K562 (cell line): ENCODE measurements around the gene MRPL30. TPM values are rescaled to one million over a fixed set of nuclear protein-coding genes. Genes with fewer than 3 reads are reported as not detected.

Experiments
- ARID4B ChIP-seq: sonication (generic); formaldehyde crosslinking; IDR thresholded peaks from 2 replicates; pipeline ENCODE4 v1.8.0; 2022; ENCODE audit warnings: mild to moderate bottlenecking, missing genetic modification reagents
- BDP1 ChIP-seq: IDR thresholded peaks from 3 replicates; pipeline ENCODE4 v1.6.1; 2011; ENCODE audit not compliant: insufficient read length, insufficient read depth
- COPS2 ChIP-seq: fragments of 450-650 bp; conservative IDR thresholded peaks from 2 replicates; pipeline ENCODE4 v1.6.1; 2016; ENCODE audit warnings: mild to moderate bottlenecking, moderate library complexity
- MAFG ChIP-seq: fragments of 450-650 bp; conservative IDR thresholded peaks from 2 replicates; pipeline ENCODE4 v1.6.1; 2016; ENCODE audit warnings: missing genetic modification characterization, missing compliant biosample characterization
- MCM5 ChIP-seq: fragments of 450-650 bp; IDR thresholded peaks from 2 replicates; pipeline ENCODE4 v1.6.1; 2016; ENCODE audit warnings: low read depth
- MLX ChIP-seq, 2 experiments: fragments of 450-650 bp in 1 of 2; sonication (generic) in 1 of 2; formaldehyde crosslinking; conservative IDR thresholded peaks; 2 replicates each; pipeline versions ENCODE4 v1.4.0 to v1.8.1; 2020 to 2022; ENCODE audit warnings: mild to moderate bottlenecking in 1 of 2, missing genetic modification reagents in 1 of 2
- MTF1 ChIP-seq: fragments of 250-450 bp; sonication (Bioruptor Pico); IDR thresholded peaks from 2 replicates; pipeline ENCODE4 v1.9.0; 2021; ENCODE audit warnings: moderate library complexity, mild to moderate bottlenecking, inconsistent platforms, borderline replicate concordance
- MXD1 ChIP-seq: fragments of 250-450 bp; sonication (Bioruptor Pico); IDR thresholded peaks from 2 replicates; pipeline ENCODE4 v1.8.0; 2021; ENCODE audit warnings: borderline replicate concordance, mild to moderate bottlenecking, moderate library complexity; ENCODE audit not compliant: poor library complexity, severe bottlenecking
- RBM22 ChIP-seq: fragments of 200-400 bp; formaldehyde crosslinking; IDR thresholded peaks from 2 replicates; pipeline ENCODE4 v1.6.1; 2018; ENCODE audit warnings: low read length, low read depth; ENCODE audit not compliant: poor library complexity, severe bottlenecking
- TGIF2 ChIP-seq: sonication (generic); formaldehyde crosslinking; IDR thresholded peaks from 2 replicates; pipeline ENCODE4 v1.8.1; 2022; ENCODE audit warnings: mild to moderate bottlenecking, missing genetic modification reagents, moderate library complexity
- UBTF ChIP-seq, 2 experiments: IDR thresholded peaks; 2 replicates each; pipeline ENCODE4 v1.6.1; 2012; ENCODE audit warnings: improper control_type of control experiment in 2 of 2, low read depth in 2 of 2, low read length in 2 of 2, borderline replicate concordance in 1 of 2
- ZNF277 ChIP-seq: fragments of 250-450 bp; sonication (Bioruptor Pico); IDR thresholded peaks from 2 replicates; pipeline ENCODE4 v1.8.0; 2022; ENCODE audit warnings: inconsistent platforms, mild to moderate bottlenecking, moderate library complexity, borderline replicate concordance
- ZNF347 ChIP-seq: fragments of 450-650 bp; formaldehyde crosslinking; IDR thresholded peaks from 2 replicates; pipeline ENCODE4 v1.4.0; 2020; ENCODE audit warnings: low read depth, mild to moderate bottlenecking, moderate library complexity
- ZNF79 ChIP-seq: fragments of 250-450 bp; sonication (Bioruptor Pico); IDR thresholded peaks from 2 replicates; pipeline ENCODE4 v1.4.0; 2020; ENCODE audit warnings: low read depth, mild to moderate bottlenecking, moderate library complexity
- polyA plus RNA-seq, 8 experiments: library from polyadenylated mRNA; depleted of rRNA in 4 of 8; stranded (reverse) in 5 of 8; unstranded in 3 of 8; fragments of >200 nt; fragmentation: Nextera tagmentation in 2 of 8; fragmentation: Illumina TruSeq in 1 of 8; extraction: Ambion mirVana in 2 of 8; extraction: Trizol in 1 of 8; gene quantifications; 2 replicates each; pipeline versions ENCODE4 v1.2.1 to v1.2.3, GENCODE V29; 2011 to 2014; ENCODE audit warnings: inconsistent platforms in 1 of 8, missing spikeins in 1 of 8
- total RNA-seq, 7 experiments: library from RNA; depleted of rRNA in 6 of 7; stranded (reverse); fragments of >200 nt in 6 of 7; fragmentation: Illumina TruSeq in 2 of 7; extraction: Trizol in 2 of 7; gene quantifications; 2 replicates each; pipeline versions ENCODE4 v1.2.1 to v1.2.3, GENCODE V29; 2011 to 2021; ENCODE audit warnings: low replicate concordance in 1 of 7

The MRPL30 gene
- total and polyA plus RNA-seq, 9 of the 15 experiments (the other 6 are each of a cell fraction or from before 2014, with no cell fraction given): 63.3 to 130 (median 87.0) TPM

- TF ChIP-seq ZNF347 (CRISPR knock-in tag) (no peak), UBTF (IDR thresholded peaks at IDR 0.05; ENCODE audit: borderline replicate concordance in 1 of 2, low read depth in 2 of 2, low read length in 2 of 2) (peak in 1 of 2 experiments; percentile 73; a peak in 1 of 4 replicates), MLX (CRISPR knock-in tag; conservative IDR thresholded peaks at IDR 0.05) (no peak), MTF1 (CRISPR knock-in tag) (no peak), TGIF2 (CRISPR knock-in tag) (no peak), RBM22 (no peak), MCM5 (no peak), MAFG (tag) (no peak), ARID4B (peak; percentile 68; the same call in 1 of the 2 replicates), MXD1 (CRISPR knock-in tag) (no peak), ZNF79 (CRISPR knock-in tag) (no peak), BDP1 (no peak), COPS2 (no peak), ZNF277 (CRISPR knock-in tag) (no peak)
Measured at GRCh38 chr2:99141110-99142108, 39.6 kb upstream of the MRPL30 start, which contains the start of gene C2orf15 (continued).
